SK-N-SH treated with all-trans-retinoic acid at 6 μM for 48 hours (cell line): ENCODE results near the gene PRPSAP2.

Source experiments
- ATAC-seq: fragments of 200-7000 bp; cut with Tn5 transposase; 3 replicates; pipeline ENCODE4 v1.9.1; 2020; ENCODE audit warnings: mild to moderate bottlenecking, moderate library complexity
- BACH2 ChIP-seq: fragments of 250-450 bp; sonication (Bioruptor Pico); IDR thresholded peaks from 2 replicates; pipeline ENCODE4 v1.9.0; 2021; ENCODE audit warnings: mild to moderate bottlenecking, borderline replicate concordance
- CREB5 ChIP-seq: fragments of 250-450 bp; sonication (Bioruptor Pico); IDR thresholded peaks from 2 replicates; pipeline ENCODE4 v1.5.1; 2020; ENCODE audit warnings: low read depth, mild to moderate bottlenecking, moderate library complexity
- CSDC2 ChIP-seq: fragments of 250-450 bp; sonication (Bioruptor Pico); IDR thresholded peaks from 2 replicates; pipeline ENCODE4 v1.5.0; 2020; ENCODE audit warnings: mild to moderate bottlenecking, moderate library complexity
- ESRRG ChIP-seq: fragments of 250-450 bp; sonication (Bioruptor Pico); IDR thresholded peaks from 2 replicates; pipeline ENCODE4 v1.6.1; 2021; ENCODE audit warnings: mild to moderate bottlenecking
- GLIS3 ChIP-seq: fragments of 250-450 bp; sonication (Bioruptor Pico); IDR thresholded peaks from 2 replicates; pipeline ENCODE4 v1.5.0; 2020; ENCODE audit warnings: mild to moderate bottlenecking, moderate library complexity
- ISL1 ChIP-seq: fragments of 250-450 bp; sonication (Bioruptor Pico); IDR thresholded peaks from 2 replicates; pipeline ENCODE4 v2.1.2; 2022; ENCODE audit warnings: mild to moderate bottlenecking, moderate library complexity
- OSR1 ChIP-seq: fragments of 250-450 bp; sonication (Bioruptor Pico); IDR thresholded peaks from 2 replicates; pipeline ENCODE4 v1.8.0; 2022; ENCODE audit warnings: moderate library complexity, mild to moderate bottlenecking, inconsistent platforms
- POU6F1 ChIP-seq: fragments of 250-450 bp; sonication (Bioruptor Pico); IDR thresholded peaks from 2 replicates; pipeline ENCODE4 v1.8.0; 2021; ENCODE audit warnings: low read depth, mild to moderate bottlenecking, moderate library complexity, borderline replicate concordance
- TCF4 ChIP-seq: fragments of 250-450 bp; sonication (Bioruptor Pico); IDR thresholded peaks from 2 replicates; pipeline ENCODE4 v1.8.0; 2021; ENCODE audit warnings: mild to moderate bottlenecking, moderate library complexity, borderline replicate concordance
- TOX ChIP-seq: fragments of 250-450 bp; sonication (Bioruptor Pico); IDR thresholded peaks from 2 replicates; pipeline ENCODE4 v1.8.0; 2021; ENCODE audit warnings: mild to moderate bottlenecking, moderate library complexity, borderline replicate concordance
- TSHZ2 ChIP-seq: fragments of 250-450 bp; sonication (Bioruptor Pico); IDR thresholded peaks from 2 replicates; pipeline ENCODE4 v1.5.0; 2020; ENCODE audit warnings: mild to moderate bottlenecking, moderate library complexity
- ZFP3 ChIP-seq: fragments of 250-450 bp; sonication (Bioruptor Pico); IDR thresholded peaks from 2 replicates; pipeline ENCODE4 v1.5.0; 2020; ENCODE audit warnings: mild to moderate bottlenecking, moderate library complexity
- ZNF565 ChIP-seq: fragments of 450-650 bp; formaldehyde crosslinking; conservative IDR thresholded peaks from 2 replicates; pipeline ENCODE4 v1.5.0; 2020; ENCODE audit warnings: low read depth, mild to moderate bottlenecking, moderate library complexity
- ZNF70 ChIP-seq: fragments of 450-650 bp; formaldehyde crosslinking; IDR thresholded peaks from 2 replicates; pipeline ENCODE4 v1.5.0; 2020; ENCODE audit warnings: mild to moderate bottlenecking, moderate library complexity
- ZNF8 ChIP-seq: fragments of 450-650 bp; formaldehyde crosslinking; IDR thresholded peaks from 2 replicates; pipeline ENCODE4 v1.5.0; 2020; ENCODE audit warnings: mild to moderate bottlenecking, moderate library complexity
- TF ChIP-seq, protein P1 (sequence below): fragments of 250-450 bp; sonication (Bioruptor Pico); IDR thresholded peaks from 2 replicates; pipeline ENCODE4 v1.8.0; 2020; ENCODE audit warnings: mild to moderate bottlenecking, moderate library complexity, borderline replicate concordance
- TF ChIP-seq, protein P2 (sequence below): fragments of 250-450 bp; sonication (Bioruptor Pico); IDR thresholded peaks from 2 replicates; pipeline ENCODE4 v1.5.1; 2021; ENCODE audit warnings: mild to moderate bottlenecking, moderate library complexity

Gene PRPSAP2

GRCh38 chr17:18949566-18949965 is 91.6 kb downstream of the PRPSAP2 start (continued):
- no peak for TF ChIP-seq TOX
- TF ChIP-seq, all 23 proteins: peak for 0

- no peak for TF ChIP-seq TOX
- TF ChIP-seq ZNF8 (CRISPR knock-in tag), result no peak
- no peak for TF ChIP-seq ZNF70 (CRISPR knock-in tag)
- no peak for TF ChIP-seq POU6F1
- TF ChIP-seq OSR1 (CRISPR knock-in tag), result no peak
- TF ChIP-seq ZFP3 (CRISPR knock-in tag), result no peak
- TF ChIP-seq, protein P1, sequence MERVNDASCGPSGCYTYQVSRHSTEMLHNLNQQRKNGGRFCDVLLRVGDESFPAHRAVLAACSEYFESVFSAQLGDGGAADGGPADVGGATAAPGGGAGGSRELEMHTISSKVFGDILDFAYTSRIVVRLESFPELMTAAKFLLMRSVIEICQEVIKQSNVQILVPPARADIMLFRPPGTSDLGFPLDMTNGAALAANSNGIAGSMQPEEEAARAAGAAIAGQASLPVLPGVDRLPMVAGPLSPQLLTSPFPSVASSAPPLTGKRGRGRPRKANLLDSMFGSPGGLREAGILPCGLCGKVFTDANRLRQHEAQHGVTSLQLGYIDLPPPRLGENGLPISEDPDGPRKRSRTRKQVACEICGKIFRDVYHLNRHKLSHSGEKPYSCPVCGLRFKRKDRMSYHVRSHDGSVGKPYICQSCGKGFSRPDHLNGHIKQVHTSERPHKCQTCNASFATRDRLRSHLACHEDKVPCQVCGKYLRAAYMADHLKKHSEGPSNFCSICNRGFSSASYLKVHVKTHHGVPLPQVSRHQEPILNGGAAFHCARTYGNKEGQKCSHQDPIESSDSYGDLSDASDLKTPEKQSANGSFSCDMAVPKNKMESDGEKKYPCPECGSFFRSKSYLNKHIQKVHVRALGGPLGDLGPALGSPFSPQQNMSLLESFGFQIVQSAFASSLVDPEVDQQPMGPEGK (CRISPR knock-in tag), result no peak
- TF ChIP-seq ISL1 (CRISPR knock-in tag), result no peak
- no peak for TF ChIP-seq TSHZ2
- no peak for TF ChIP-seq ZNF565 (CRISPR knock-in tag)
- TF ChIP-seq, protein P2, sequence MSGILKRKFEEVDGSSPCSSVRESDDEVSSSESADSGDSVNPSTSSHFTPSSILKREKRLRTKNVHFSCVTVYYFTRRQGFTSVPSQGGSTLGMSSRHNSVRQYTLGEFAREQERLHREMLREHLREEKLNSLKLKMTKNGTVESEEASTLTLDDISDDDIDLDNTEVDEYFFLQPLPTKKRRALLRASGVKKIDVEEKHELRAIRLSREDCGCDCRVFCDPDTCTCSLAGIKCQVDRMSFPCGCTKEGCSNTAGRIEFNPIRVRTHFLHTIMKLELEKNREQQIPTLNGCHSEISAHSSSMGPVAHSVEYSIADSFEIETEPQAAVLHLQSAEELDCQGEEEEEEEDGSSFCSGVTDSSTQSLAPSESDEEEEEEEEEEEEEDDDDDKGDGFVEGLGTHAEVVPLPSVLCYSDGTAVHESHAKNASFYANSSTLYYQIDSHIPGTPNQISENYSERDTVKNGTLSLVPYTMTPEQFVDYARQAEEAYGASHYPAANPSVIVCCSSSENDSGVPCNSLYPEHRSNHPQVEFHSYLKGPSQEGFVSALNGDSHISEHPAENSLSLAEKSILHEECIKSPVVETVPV (CRISPR knock-in tag), result no peak
- TF ChIP-seq CSDC2 (CRISPR knock-in tag), result no peak
- TF ChIP-seq CREB5, result no peak
- TF ChIP-seq BACH2 (CRISPR knock-in tag), result no peak
- TF ChIP-seq, all 23 proteins: peak for 0
- no peak for ATAC-seq
Measured at GRCh38 chr17:18950346-18950745, 92.4 kb downstream of the PRPSAP2 start.

DNA sequence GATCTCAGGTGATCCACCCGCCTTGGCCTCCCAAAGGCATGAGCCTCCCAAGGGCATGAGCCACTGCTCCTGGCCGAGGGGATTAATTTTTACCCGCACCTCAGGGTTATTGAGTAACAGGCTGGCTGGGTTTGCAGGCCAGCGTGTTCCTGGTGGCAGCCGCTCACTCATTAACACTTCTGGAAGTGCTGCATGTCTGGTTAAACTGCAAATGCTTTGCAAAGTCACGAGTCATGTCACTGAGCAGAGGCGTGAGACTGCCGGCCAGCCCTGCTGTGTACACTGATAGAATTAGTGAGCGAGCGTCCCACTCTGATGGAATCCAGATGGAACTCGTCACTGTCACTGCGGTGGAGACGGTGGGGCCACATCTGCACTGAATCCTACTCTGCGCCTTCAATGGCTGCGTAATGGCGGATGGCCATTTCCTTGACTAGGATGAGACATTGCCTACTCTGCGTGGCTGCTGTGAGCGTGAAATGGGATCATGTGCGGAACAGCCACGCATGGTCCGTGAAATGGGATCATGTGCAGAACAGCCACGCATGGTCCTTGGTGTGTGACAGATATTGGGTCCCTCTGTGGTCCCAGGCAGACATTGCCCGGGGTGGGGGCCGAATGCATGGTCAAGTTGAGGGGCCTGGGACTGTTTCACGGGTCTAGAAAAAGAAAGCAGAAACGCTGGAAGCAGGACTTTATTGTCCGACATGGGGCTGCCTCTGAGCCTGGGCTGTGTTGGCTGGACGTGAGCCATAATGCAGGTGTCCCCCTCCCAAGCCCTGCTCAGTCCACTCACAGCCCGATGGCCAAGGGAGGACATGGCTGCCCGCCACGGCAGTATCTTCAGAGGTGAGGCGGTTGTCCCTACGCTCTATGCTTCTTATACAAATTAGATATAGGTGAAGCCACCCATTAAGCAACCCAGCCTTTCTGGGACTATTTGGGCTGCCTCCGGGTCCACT is 93.3 kb downstream of the PRPSAP2 start:
- TF ChIP-seq POU6F1, result no peak
- TF ChIP-seq CREB5, result no peak
- TF ChIP-seq OSR1 (CRISPR knock-in tag), result no peak
- no peak for TF ChIP-seq ZNF70 (CRISPR knock-in tag)
- TF ChIP-seq BACH2 (CRISPR knock-in tag), result no peak
- TF ChIP-seq CSDC2 (CRISPR knock-in tag), result no peak
- TF ChIP-seq TCF4, result no peak
- no peak for TF ChIP-seq GLIS3 (CRISPR knock-in tag)
- no peak for TF ChIP-seq ESRRG (CRISPR knock-in tag)
- TF ChIP-seq, all 23 proteins: peak for 0

More for the DNA sequence above, 93.3 kb downstream of the PRPSAP2 start:
- ATAC-seq, result no peak
